HG03095 (cell line): ENCODE measurements around the gene IDI2.

Source experiments
- ATAC-seq: cut with Tn5 transposase; IDR thresholded peaks from one replicate; pipeline ENCODE4 v1.9.1; 2021; ENCODE audit warnings: moderate library complexity; ENCODE audit not compliant: unreplicated experiment

Gene IDI2

DNA sequence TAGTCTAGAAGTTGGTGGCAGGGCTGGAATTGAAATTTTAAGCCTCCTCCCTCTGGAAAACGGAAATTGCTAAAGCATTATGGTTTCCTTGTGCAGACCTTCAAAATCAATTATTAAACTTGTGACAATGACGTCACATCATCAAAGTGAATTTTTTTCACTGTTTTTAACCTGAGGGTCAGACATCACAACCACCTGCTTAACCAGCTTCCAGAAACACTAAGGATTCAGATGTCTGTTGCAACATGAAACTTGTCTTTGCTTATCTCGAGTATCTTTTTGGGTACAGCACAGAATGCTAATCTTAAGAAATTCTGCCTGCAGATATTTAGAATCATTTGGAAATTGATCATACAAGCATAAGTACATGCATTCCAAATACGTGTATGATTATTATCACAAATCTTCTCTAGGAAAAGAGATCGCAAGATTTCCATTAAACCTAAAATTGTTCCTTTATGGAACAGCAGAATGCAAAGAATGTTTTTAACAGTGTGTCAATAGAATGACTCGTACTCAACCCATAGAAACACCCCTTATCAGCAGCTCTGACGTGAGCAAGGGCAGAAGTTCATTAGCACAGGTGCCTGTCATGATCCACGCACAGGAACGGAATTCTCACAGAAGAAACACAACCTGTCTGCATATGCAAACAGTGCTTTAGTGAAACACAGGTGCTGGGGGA lies 41.5 kb downstream of the IDI2 start:
- no peak for ATAC-seq

DNA sequence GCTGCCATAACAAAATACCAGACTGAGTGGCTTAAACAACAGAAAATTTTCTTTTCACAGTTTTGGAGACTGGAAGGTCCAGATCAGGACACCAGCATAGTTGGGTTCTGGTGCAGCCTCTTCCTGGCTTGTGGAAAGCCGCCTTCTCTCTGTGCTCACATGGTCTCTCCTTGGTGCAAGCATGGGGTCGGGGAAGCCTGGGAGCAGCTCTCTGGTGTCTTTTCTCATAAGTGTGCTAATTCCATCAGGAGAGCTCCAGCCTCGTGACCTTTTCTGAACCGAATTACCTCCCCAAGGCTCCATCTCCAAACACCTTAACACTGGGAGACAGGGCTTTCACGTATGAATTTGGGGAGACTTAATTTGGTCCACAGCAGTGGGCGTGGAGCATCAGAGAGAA lies 42.3 kb downstream of the IDI2 start:
- ATAC-seq: no peak

DNA sequence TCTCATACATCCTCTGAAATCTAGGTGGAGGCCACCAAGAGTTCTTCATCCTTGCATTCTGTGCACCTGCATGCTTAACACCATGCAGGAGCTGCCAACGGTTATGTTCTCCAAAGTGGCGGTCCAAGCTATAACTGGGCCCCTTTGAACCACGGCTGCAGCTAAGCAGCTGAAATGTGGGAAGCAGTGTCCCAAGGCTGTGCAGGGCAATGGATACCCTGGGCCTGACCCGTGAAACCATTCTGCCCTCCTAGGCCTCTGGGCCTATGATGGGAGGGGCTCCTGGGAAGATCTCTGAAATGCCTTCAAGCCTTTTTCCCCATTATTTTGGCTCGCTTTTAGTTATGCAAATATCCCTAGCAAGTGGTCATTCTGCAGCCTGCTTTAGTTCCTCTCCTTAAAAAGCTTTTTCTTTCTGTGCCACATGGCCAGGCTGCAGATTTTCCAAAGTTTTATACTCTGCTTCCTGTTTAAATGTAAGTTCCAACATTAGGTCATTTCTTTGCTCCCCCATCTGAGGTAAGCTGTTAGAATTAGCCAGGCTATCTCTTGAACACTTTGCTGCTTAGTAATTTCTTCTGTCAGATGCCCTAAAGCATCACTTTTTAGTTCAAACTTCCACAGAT lies 45.1 kb downstream of the IDI2 start:
- no peak for ATAC-seq

DNA sequence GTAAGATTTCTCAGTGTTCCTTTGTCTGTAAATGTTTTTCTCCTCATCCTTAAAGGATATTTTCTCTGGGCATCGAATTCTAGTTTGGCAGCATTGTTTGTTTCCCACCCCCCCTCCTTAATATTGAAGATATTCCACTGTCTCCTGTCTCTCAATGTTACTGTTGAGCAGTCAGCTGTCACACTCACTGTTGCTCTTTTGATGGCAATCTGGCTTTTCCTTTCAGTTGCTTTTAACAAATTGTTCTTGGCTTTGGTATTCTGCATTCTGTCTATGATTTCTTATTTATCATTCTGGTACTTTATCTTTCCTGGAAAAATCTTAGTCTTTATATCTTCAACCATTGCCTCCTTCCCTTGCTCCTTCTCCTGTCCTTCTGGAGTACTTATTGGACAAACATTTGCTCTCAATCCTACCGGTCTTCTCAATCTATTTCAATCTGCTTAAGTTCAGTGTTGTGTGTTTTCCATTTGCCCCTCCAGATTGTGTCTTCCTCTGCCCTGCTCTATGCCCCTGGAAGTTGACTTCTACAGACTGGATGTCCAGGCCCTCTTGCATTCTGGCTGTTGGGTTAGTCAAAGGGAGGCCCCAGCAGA lies 46.7 kb downstream of the IDI2 start:
- no peak for ATAC-seq

DNA sequence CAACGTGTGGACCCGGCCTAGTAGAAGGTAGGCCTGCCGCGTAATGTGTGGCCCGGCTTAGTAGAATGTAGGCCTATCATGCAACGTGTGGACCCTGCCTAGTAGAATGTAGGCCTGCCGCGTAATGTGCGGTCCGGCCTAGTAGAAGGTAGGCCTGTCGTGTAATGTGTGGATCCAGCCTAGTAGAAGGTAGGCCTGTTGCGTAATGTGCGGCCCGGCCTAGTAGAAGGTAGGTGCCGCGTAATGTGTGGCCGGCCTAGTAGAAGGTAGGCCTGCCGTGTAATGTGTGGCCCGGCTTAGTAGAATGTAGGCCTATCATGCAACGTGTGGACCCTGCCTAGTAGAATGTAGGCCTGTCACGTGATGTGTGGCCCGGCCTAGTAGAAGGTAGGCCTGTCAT lies 49.3 kb downstream of the IDI2 start:
- ATAC-seq: no peak

DNA sequence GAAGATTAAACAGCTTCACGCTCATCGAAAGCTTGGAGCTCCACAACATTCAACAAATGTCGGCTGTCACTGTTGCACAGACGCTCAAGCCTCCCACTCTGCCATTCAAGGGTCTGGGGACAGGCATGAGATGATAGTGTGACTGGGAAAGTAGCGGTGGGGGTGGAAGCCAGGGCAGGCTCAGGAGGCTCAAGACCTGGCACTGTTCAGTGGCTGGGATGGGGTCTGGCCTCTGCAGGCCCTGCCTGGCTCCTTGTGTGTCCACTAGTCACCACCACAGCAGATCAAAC lies 50.9 kb downstream of the IDI2 start:
- ATAC-seq: no peak

DNA sequence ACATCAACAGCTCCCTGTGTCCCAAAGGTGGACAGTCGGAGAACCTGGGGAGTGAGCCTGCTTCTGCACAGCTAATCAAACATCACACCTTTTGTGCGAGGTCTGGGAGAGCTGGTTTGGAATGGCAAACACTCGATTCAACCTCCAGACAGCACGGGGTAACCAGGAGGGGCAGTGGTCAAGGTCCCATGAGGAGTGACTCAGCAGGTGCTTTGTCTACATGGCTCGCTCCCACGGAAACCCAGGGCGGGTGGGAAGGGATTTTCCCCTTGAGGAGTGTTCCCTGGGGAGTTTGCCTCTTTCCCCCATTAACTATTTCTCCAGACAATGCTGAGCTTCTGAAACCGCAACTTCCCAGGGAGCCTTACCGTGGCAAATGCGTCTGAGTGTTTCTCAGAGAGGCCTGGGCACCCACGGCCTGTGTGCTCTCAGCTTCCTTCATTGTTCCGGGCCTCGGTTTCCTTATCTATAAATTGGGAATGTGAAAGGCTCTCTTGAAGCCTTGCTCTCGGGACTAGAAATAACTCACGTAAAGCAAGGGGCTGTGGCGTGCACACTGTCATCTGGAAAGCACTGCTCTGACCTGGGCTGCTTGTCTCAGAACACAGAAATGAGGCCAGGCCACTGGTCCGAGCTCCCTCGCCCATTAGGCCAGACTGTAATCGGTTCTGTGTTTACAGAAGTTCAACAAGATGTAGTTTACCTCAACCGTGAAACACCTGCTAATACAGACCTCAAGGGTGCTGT lies 51.4 kb downstream of the IDI2 start:
- ATAC-seq: no peak

DNA sequence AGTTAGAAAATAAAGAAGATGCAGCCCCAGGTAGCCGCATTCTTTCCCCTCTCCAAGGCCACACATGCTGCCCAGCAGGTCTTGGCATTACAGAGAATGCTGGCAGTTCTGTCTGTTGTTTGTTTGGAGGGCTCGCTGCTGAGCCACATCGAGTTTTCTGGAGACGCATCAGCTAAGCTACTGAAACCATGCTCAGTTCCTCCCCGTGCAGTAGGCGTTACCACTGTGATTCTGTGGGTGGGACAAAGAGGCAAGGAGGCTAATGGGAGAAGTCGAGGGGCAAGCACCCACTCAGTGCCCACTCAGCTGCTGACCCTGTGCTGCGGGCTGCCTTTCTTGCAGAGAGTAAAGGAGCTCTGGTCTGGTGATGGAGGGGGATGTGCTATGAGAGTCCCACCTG lies 52.9 kb downstream of the IDI2 start:
- ATAC-seq: no peak

- ATAC-seq: no peak
These were observed 54.0 kb downstream of the IDI2 start for GRCh38 chr10:971613-972012.

DNA sequence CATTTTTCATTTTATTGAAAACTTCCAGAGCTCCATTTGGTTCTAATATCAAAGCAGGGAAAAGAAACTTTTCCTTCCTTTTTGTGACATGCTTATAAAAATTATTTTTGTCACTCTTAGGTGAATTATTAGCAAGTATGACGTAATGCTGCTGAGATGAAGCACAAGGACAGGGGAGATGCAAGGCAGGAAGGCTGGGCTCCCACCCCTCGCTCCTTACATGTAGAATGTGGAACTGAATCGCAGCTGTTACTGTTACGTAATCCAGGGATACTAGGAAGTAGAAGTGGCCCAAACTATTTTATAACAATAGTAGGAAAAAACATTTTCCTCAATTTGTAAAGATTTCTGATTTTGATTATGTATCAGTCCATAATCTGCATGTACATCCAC lies 54.5 kb downstream of the IDI2 start:
- no peak for ATAC-seq

GRCh38 chr10:970311-971149 lies 55.1 kb downstream of the IDI2 start:
- no peak for ATAC-seq

DNA sequence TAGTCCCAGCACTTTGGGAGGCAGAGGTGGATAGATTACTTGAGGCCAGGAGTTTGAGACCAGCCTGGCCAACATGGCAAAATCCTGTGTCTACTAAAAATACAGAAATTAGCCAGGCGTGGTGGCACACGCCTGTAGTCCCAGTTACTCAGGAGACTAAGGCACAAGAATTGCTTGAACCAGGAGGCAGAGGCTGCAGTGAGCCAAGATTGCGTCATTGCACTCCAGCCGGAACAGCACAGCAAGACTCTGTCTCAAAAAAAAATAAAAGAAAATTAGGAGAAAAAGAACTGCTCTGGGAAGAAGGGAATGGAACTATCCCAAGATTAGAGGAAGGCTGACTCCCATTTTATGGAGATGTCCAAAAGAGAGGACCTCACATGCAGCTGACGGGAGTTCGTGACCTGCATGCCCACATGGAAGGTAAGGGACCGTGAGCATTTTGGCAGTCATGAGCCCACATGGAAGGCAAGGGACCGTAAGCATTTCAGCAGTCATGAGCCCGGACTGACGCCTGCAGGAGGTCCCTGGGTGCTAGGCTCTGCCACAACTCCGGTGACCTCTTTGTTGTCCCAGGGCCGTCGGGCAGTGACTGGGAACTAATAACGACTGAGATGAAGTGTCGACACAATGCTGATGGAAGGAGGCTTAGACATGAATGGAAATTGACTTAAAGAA lies 56.0 kb downstream of the IDI2 start:
- no peak for ATAC-seq
